HCT116 (cell line): Measurements from ENCODE around the gene DTNBP1. TPM values are rescaled to one million over a fixed set of nuclear protein-coding genes. Genes with fewer than 3 reads are reported as not detected.

Experiments
- ATAC-seq: fragments of 200-7000 bp; cut with Tn5 transposase; 2 replicates; pipeline ENCODE4 v1.9.1; 2020; ENCODE audit warnings: mild to moderate bottlenecking, moderate library complexity
- BruUV-seq: library from RNA; stranded (reverse); fragments of 400-500 nt; replicated peaks from 2 replicates; lab custom pipeline; 2021; lab: Mats Ljungman, UMichigan
- CTCF ChIA-PET: fragments of 300-600 bp; sonication (Branson Sonifier 250); formaldehyde crosslinking; loops from one replicate; lab custom pipeline; 2021; ENCODE audit warnings: antibody characterized with exemption; lab: Charles Lee
- POLR2A ChIA-PET: fragments of 300-600, 350-600 bp; sonication (Branson Sonifier 250); formaldehyde crosslinking; loops from one replicate; lab custom pipeline; 2021; ENCODE audit warnings: antibody characterized with exemption; lab: Charles Lee
- RAD21 ChIA-PET, 2 experiments: fragments of 300-600 bp; sonication (Branson Sonifier 250); formaldehyde crosslinking; loops; one replicate each; lab custom pipeline; 2023; ENCODE audit warnings: low total read pairs in 2 of 2; ENCODE audit not compliant: uncharacterized antibody in 2 of 2, unreplicated experiment in 2 of 2, low non-redundant PET in 1 of 2; lab: Charles Lee
- DNase-seq: peaks from one replicate; pipeline ENCODE4 v3.0.0-alpha.2; 2010; ENCODE audit warnings: low read depth, low spot score
- H2AFZ ChIP-seq: fragments of 200-600 bp; shearing (Covaris generic), sonication (generic); 2 replicates; pipeline ENCODE4 v1.6.1; 2017; ENCODE audit warnings: low read depth, mixed run types, mixed read lengths, antibody characterized with exemption, low read length; ENCODE audit not compliant: poor library complexity, severe bottlenecking
- H3K27ac ChIP-seq: 2 replicates; pipeline ENCODE4 v1.5.1; 2012; ENCODE audit warnings: low read depth, low read length
- H3K27me3 ChIP-seq: fragments of 200-600 bp; sonication (generic); 2 replicates; pipeline ENCODE4 v1.6.1; 2016; ENCODE audit warnings: mixed run types, low read length, mixed read lengths; ENCODE audit not compliant: insufficient read depth
- H3K36me3 ChIP-seq, 2 experiments: fragments of 200-500 bp in 1 of 2; fragments of 200-600 bp in 1 of 2; sonication (Bioruptor generic) in 1 of 2; sonication (generic) in 1 of 2; 2 replicates each; pipeline versions ENCODE4 v1.5.1 to v1.6.1; 2014 to 2016; ENCODE audit warnings: low read length in 2 of 2, inconsistent platforms in 1 of 2, mixed read lengths in 1 of 2, mixed run types in 1 of 2; ENCODE audit not compliant: insufficient read depth in 2 of 2, control insufficient read depth in 1 of 2
- H3K4me1 ChIP-seq, 2 experiments: fragments of 200-600 bp in 1 of 2; sonication (generic) in 1 of 2; 2 replicates each; pipeline versions ENCODE4 v1.5.1 to v1.6.1; 2012 to 2017; ENCODE audit warnings: low read length in 2 of 2, inconsistent platforms in 1 of 2, mild to moderate bottlenecking in 1 of 2, mixed read lengths in 1 of 2, mixed run types in 1 of 2, moderate library complexity in 1 of 2; ENCODE audit not compliant: insufficient read depth in 2 of 2, control insufficient read depth in 1 of 2
- H3K4me2 ChIP-seq: fragments of 200-600 bp; sonication (generic); 2 replicates; pipeline ENCODE4 v1.6.1; 2017; ENCODE audit warnings: mixed run types, low read length, mixed read lengths
- H3K4me3 ChIP-seq, 2 experiments: fragments of 200-600 bp in 1 of 2; sonication (generic) in 1 of 2; replicated peaks in 1 of 2; 2 replicates each; pipeline ENCODE4 v1.5.1; 2011 to 2016; ENCODE audit warnings: low read length in 2 of 2, control low read depth in 1 of 2, low read depth in 1 of 2, mild to moderate bottlenecking in 1 of 2, mixed read lengths in 1 of 2, mixed run types in 1 of 2
- H3K79me2 ChIP-seq: fragments of 200-600 bp; sonication (generic); 2 replicates; pipeline ENCODE4 v1.6.1; 2017; ENCODE audit warnings: mild to moderate bottlenecking, mixed run types, low read length, moderate library complexity, mixed read lengths; ENCODE audit not compliant: insufficient read depth
- H3K9ac ChIP-seq: fragments of 200-600 bp; sonication (generic); 2 replicates; pipeline ENCODE4 v1.6.1; 2016; ENCODE audit warnings: low read length, mixed read lengths
- H3K9me2 ChIP-seq: fragments of 200-600 bp; sonication (generic), shearing (Covaris generic); 2 replicates; pipeline ENCODE4 v1.6.1; 2017; ENCODE audit warnings: mixed run types, mild to moderate bottlenecking, moderate library complexity; ENCODE audit not compliant: insufficient read depth
- H3K9me3 ChIP-seq, 2 experiments: fragments of 200-500 bp in 1 of 2; fragments of 200-600 bp in 1 of 2; sonication (Bioruptor generic) in 1 of 2; sonication (generic) in 1 of 2; 2 replicates each; pipeline ENCODE4 v1.6.1; 2014 to 2017; ENCODE audit warnings: low read length in 2 of 2, mixed read lengths in 2 of 2, inconsistent platforms in 1 of 2, low read depth in 1 of 2, mild to moderate bottlenecking in 1 of 2, mixed run types in 1 of 2, moderate library complexity in 1 of 2; ENCODE audit not compliant: control insufficient read depth in 1 of 2, insufficient read depth in 1 of 2
- H4K20me1 ChIP-seq: fragments of 200-600 bp; sonication (generic), shearing (Covaris generic); 2 replicates; pipeline ENCODE4 v1.6.1; 2017; ENCODE audit warnings: mixed run types, mild to moderate bottlenecking, moderate library complexity; ENCODE audit not compliant: insufficient read depth
- ATF3 ChIP-seq: IDR thresholded peaks from 2 replicates; pipeline ENCODE4 v1.6.1; 2012
- CBX3 ChIP-seq: IDR thresholded peaks from 2 replicates; pipeline ENCODE4 v1.6.1; 2012; ENCODE audit warnings: low read depth
- CTCF ChIP-seq, 3 experiments: fragments of 200-600 bp in 1 of 3; sonication (generic) in 1 of 3; IDR thresholded peaks in 2 of 3; conservative IDR thresholded peaks in 1 of 3; 2 replicates each; pipeline ENCODE4 v1.5.1; 2012 to 2017; ENCODE audit warnings: low read depth in 2 of 3, low read length in 2 of 3, antibody characterized with exemption in 1 of 3, borderline replicate concordance in 1 of 3, control low read depth in 1 of 3, mild to moderate bottlenecking in 1 of 3, mixed read lengths in 1 of 3, mixed run types in 1 of 3, moderate library complexity in 1 of 3; ENCODE audit not compliant: insufficient read depth in 1 of 3
- EGR1 ChIP-seq: IDR thresholded peaks from 2 replicates; pipeline ENCODE4 v1.6.1; 2012; ENCODE audit warnings: low read depth
- ELF1 ChIP-seq: IDR thresholded peaks from 2 replicates; pipeline ENCODE4 v1.6.1; 2012; ENCODE audit warnings: low read depth, borderline replicate concordance
- EZH2 ChIP-seq: fragments of 200-600 bp; sonication (generic); IDR thresholded peaks from 2 replicates; pipeline ENCODE4 v1.6.1; 2017; ENCODE audit warnings: antibody characterized with exemption, mixed run types
- EZH2phosphoT487 ChIP-seq: fragments of 200-600 bp; IDR thresholded peaks from 2 replicates; pipeline ENCODE4 v1.6.1; 2018; ENCODE audit warnings: antibody characterized with exemption, borderline replicate concordance
- JUND ChIP-seq: IDR thresholded peaks from 2 replicates; pipeline ENCODE4 v1.6.1; 2012
- MAX ChIP-seq: IDR thresholded peaks from 2 replicates; pipeline ENCODE4 v1.6.1; 2012
- RAD21 ChIP-seq: IDR thresholded peaks from 2 replicates; pipeline ENCODE4 v1.6.1; 2012; ENCODE audit warnings: low read depth, mild to moderate bottlenecking
- REST ChIP-seq: IDR thresholded peaks from 2 replicates; pipeline ENCODE4 v1.6.1; 2012; ENCODE audit warnings: low read depth
- SIN3A ChIP-seq: IDR thresholded peaks from 2 replicates; pipeline ENCODE4 v1.6.1; 2012; ENCODE audit warnings: low read depth
- SP1 ChIP-seq: IDR thresholded peaks from 2 replicates; pipeline ENCODE4 v1.6.1; 2012; ENCODE audit warnings: low read depth
- SRF ChIP-seq: IDR thresholded peaks from 2 replicates; pipeline ENCODE4 v1.6.1; 2012; ENCODE audit warnings: low read depth
- TCF7L2 ChIP-seq: IDR thresholded peaks from 2 replicates; pipeline ENCODE4 v1.7.0; 2011; ENCODE audit warnings: borderline replicate concordance, inconsistent platforms; ENCODE audit not compliant: insufficient read depth, insufficient read length; ENCODE audit errors: extremely low read depth
- YY1 ChIP-seq: IDR thresholded peaks from 2 replicates; pipeline ENCODE4 v1.6.1; 2011; ENCODE audit warnings: low read length, low read depth, moderate library complexity, mild to moderate bottlenecking; ENCODE audit not compliant: insufficient replicate concordance; ENCODE audit errors: extremely low read depth
- ZBTB33 ChIP-seq: IDR thresholded peaks from 2 replicates; pipeline ENCODE4 v1.6.1; 2011; ENCODE audit warnings: mild to moderate bottlenecking, low read length, moderate library complexity; ENCODE audit not compliant: insufficient replicate concordance; ENCODE audit errors: extremely low read depth
- ZFX ChIP-seq: fragments of 450-650 bp; IDR thresholded peaks from 2 replicates; pipeline ENCODE4 v1.6.1; 2017
- intact Hi-C: fragments of 100-400 bp; cut with micrococcal nuclease; formaldehyde crosslinking; loops from 2 replicates; pipeline ENCODE4 v1.10.0; 2022
- total RNA-seq: library from RNA; stranded (reverse); gene quantifications from one replicate; pipeline ENCODE4 v1.2.1, GENCODE V29; 2021; ENCODE audit not compliant: unreplicated experiment

DTNBP1 gene
- total RNA-seq, 1 experiment from 2014 or later: 16.7 TPM

- Histone ChIP-seq H3K9me3 (no peaks in the 10 kb centered on the region), H3K27ac (no peak overlapping the region), H3K4me3 (no peak overlapping the region), H3K27me3 (no peaks in the 10 kb centered on the region), H3K9ac (no peak overlapping the region), H4K20me1 (no peaks in the 10 kb centered on the region), H3K4me2 (no peak overlapping the region), H3K4me1 (peaks cover 2 to 7% of the 10 kb centered on the region in 2 experiments; a peak in 3 of 4 replicates), H3K9me2 (no peaks in the 10 kb centered on the region), H3K79me2 (no peaks in the 10 kb centered on the region), H3K36me3 (no peaks in the 10 kb centered on the region), H2AFZ (no peak overlapping the region)
- no peak for ATAC-seq
- no peak for DNase-seq
- RAD21 ChIA-PET: no interaction called here
- intact Hi-C loops: no loop called here
- CTCF ChIA-PET: no interaction called here
- BruUV-seq: no TSS peak
- TF ChIP-seq JUND: no peak
- TF ChIP-seq RAD21: no peak
- no peak for TF ChIP-seq CTCF (IDR thresholded peaks at IDR 0.05 in 2 of 3, conservative IDR thresholded peaks at IDR 0.05 in 1 of 3; ENCODE audit: borderline replicate concordance in 1 of 3, insufficient read depth in 1 of 3, low read depth in 2 of 3, low read length in 2 of 3)
- no peak for TF ChIP-seq ATF3
- TF ChIP-seq SP1: no peak
- no peak for TF ChIP-seq ZBTB33
- no peak for TF ChIP-seq ELF1
- no peak for TF ChIP-seq ZFX
- TF ChIP-seq CBX3: no peak
- no peak for TF ChIP-seq EZH2phosphoT487
- no peak for TF ChIP-seq EGR1
- TF ChIP-seq TCF7L2: no peak
- no peak for TF ChIP-seq YY1
- no peak for TF ChIP-seq REST
- TF ChIP-seq SRF: no peak
- no peak for TF ChIP-seq EZH2
- no peak for TF ChIP-seq MAX
- no peak for TF ChIP-seq SIN3A
- POLR2A ChIA-PET: no interaction called here
Observed at GRCh38 chr6:15595461-15596173, 67.2 kb downstream of the DTNBP1 start.
